Measurements from ENCODE around the gene BORCS6. TPM values are rescaled to one million over a fixed set of nuclear protein-coding genes. Genes with fewer than 3 reads are reported as not detected.

BORCS6 gene
- total and polyA plus RNA-seq, 2 of the 13 experiments (the other 11 are each of a cell fraction or from before 2014, with no cell fraction given), result 2.0 to 5.1 TPM

GRCh38 chr17:8212312-8213180, 22.6 kb upstream of the BORCS6 start (continued):
- no peak for TF ChIP-seq ZNF543 (CRISPR knock-in tag; IDR thresholded peaks at IDR 0.05)
- peak; percentile 88 for TF ChIP-seq PHF21A (CRISPR knock-in tag; IDR thresholded peaks at IDR 0.05)
- TF ChIP-seq ZNF256 (CRISPR knock-in tag; conservative IDR thresholded peaks at IDR 0.05), result no peak
- TF ChIP-seq, protein P1, sequence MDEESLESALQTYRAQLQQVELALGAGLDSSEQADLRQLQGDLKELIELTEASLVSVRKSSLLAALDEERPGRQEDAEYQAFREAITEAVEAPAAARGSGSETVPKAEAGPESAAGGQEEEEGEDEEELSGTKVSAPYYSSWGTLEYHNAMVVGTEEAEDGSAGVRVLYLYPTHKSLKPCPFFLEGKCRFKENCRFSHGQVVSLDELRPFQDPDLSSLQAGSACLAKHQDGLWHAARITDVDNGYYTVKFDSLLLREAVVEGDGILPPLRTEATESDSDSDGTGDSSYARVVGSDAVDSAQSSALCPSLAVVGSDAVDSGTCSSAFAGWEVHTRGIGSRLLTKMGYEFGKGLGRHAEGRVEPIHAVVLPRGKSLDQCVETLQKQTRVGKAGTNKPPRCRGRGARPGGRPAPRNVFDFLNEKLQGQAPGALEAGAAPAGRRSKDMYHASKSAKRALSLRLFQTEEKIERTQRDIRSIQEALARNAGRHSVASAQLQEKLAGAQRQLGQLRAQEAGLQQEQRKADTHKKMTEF (CRISPR knock-in tag; IDR thresholded peaks at IDR 0.05), result peak; percentile 68
- TF ChIP-seq TCF7L2 (IDR thresholded peaks at IDR 0.05; ENCODE audit: low read depth, low read length), result no peak
- TF ChIP-seq SP140L (CRISPR knock-in tag; IDR thresholded peaks at IDR 0.05; ENCODE audit: borderline replicate concordance), result no peak
- TF ChIP-seq REXO4 (CRISPR knock-in tag; IDR thresholded peaks at IDR 0.05; ENCODE audit: borderline replicate concordance), result no peak
- peak; percentile 34; the same call in 1 of the 2 replicates for TF ChIP-seq ZNF776 (CRISPR knock-in tag; IDR thresholded peaks at IDR 0.05)
- TF ChIP-seq, protein P2, sequence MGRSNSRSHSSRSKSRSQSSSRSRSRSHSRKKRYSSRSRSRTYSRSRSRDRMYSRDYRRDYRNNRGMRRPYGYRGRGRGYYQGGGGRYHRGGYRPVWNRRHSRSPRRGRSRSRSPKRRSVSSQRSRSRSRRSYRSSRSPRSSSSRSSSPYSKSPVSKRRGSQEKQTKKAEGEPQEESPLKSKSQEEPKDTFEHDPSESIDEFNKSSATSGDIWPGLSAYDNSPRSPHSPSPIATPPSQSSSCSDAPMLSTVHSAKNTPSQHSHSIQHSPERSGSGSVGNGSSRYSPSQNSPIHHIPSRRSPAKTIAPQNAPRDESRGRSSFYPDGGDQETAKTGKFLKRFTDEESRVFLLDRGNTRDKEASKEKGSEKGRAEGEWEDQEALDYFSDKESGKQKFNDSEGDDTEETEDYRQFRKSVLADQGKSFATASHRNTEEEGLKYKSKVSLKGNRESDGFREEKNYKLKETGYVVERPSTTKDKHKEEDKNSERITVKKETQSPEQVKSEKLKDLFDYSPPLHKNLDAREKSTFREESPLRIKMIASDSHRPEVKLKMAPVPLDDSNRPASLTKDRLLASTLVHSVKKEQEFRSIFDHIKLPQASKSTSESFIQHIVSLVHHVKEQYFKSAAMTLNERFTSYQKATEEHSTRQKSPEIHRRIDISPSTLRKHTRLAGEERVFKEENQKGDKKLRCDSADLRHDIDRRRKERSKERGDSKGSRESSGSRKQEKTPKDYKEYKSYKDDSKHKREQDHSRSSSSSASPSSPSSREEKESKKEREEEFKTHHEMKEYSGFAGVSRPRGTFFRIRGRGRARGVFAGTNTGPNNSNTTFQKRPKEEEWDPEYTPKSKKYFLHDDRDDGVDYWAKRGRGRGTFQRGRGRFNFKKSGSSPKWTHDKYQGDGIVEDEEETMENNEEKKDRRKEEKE (IDR thresholded peaks at IDR 0.05), result no peak
- peak; percentile 93 for TF ChIP-seq CEBPG (CRISPR knock-in tag; IDR thresholded peaks at IDR 0.05)
- TF ChIP-seq ARID3A (IDR thresholded peaks at IDR 0.05; ENCODE audit: low read depth, low read length), result peak; percentile 87
- TF ChIP-seq ATF7-NPFF (CRISPR knock-in tag; IDR thresholded peaks at IDR 0.05; ENCODE audit: low read depth), result no peak
- TF ChIP-seq ZNF296 (CRISPR knock-in tag; conservative IDR thresholded peaks at IDR 0.05), result no peak
- TF ChIP-seq HOXA9 (CRISPR knock-in tag; IDR thresholded peaks at IDR 0.05; ENCODE audit: borderline replicate concordance), result no peak
- peak; percentile 54; the same call in 1 of the 2 replicates for TF ChIP-seq FOXK1 (CRISPR knock-in tag; IDR thresholded peaks at IDR 0.05; ENCODE audit: borderline replicate concordance, low read depth)
- TF ChIP-seq ZBTB7B (CRISPR knock-in tag; IDR thresholded peaks at IDR 0.05), result peak; percentile 56; the same call in 1 of the 2 replicates
- no peak for TF ChIP-seq TP53 (CRISPR knock-in tag; conservative IDR thresholded peaks at IDR 0.05)
- 0 out of 2 replicates have a peak, but pooled peaks have one; percentile 57 for TF ChIP-seq IRF2 (CRISPR knock-in tag; IDR thresholded peaks at IDR 0.05)
- no peak for TF ChIP-seq TRIM24 (CRISPR knock-in tag; IDR thresholded peaks at IDR 0.05)
- no peak for TF ChIP-seq SNRNP70 (IDR thresholded peaks at IDR 0.05; ENCODE audit: low read depth, low read length)
- TF ChIP-seq CHCHD3 (CRISPR knock-in tag; IDR thresholded peaks at IDR 0.05), result no peak
- TF ChIP-seq NR2F1 (CRISPR knock-in tag; IDR thresholded peaks at IDR 0.05), result peak; percentile 94 to 96
- no peak for TF ChIP-seq NR1H2 (CRISPR knock-in tag; IDR thresholded peaks at IDR 0.05; ENCODE audit: borderline replicate concordance, low read depth)
- peak; percentile 79; the same call in 1 of the 2 replicates for TF ChIP-seq HDAC2 (CRISPR knock-in tag; IDR thresholded peaks at IDR 0.05)
- no peak for TF ChIP-seq DR1 (CRISPR knock-in tag; IDR thresholded peaks at IDR 0.05)
- TF ChIP-seq KLF9 (CRISPR knock-in tag; IDR thresholded peaks at IDR 0.05; ENCODE audit: low read depth), result no peak

Data from HepG2 (cell line).